Osteocyte (in vitro differentiated cells): Measurements from ENCODE around the gene CYP11A1. TPM values are rescaled to one million over a fixed set of nuclear protein-coding genes. Genes with fewer than 3 reads are reported as not detected.

Experiments
- DNase-seq: peaks from one replicate; pipeline ENCODE4 v3.0.0; 2021; ENCODE audit warnings: mixed read lengths; ENCODE audit not compliant: unreplicated experiment; ENCODE audit errors: extremely low spot score
- H3K27ac Mint-ChIP-seq: one replicate; pipeline ENCODE4 v1.8.0; 2021; ENCODE audit warnings: mild to moderate bottlenecking, mixed read lengths; ENCODE audit not compliant: unreplicated experiment
- H3K27me3 Mint-ChIP-seq: one replicate; pipeline ENCODE4 v1.8.0; 2021; ENCODE audit warnings: mixed read lengths; ENCODE audit not compliant: unreplicated experiment
- H3K36me3 Mint-ChIP-seq: one replicate; pipeline ENCODE4 v1.8.0; 2021; ENCODE audit warnings: mixed read lengths; ENCODE audit not compliant: unreplicated experiment
- H3K4me1 Mint-ChIP-seq: one replicate; pipeline ENCODE4 v1.8.0; 2021; ENCODE audit warnings: mixed read lengths; ENCODE audit not compliant: unreplicated experiment
- H3K4me3 Mint-ChIP-seq: one replicate; pipeline ENCODE4 v1.8.0; 2021; ENCODE audit warnings: mild to moderate bottlenecking, moderate library complexity, mixed read lengths; ENCODE audit not compliant: unreplicated experiment
- H3K9me3 Mint-ChIP-seq: one replicate; pipeline ENCODE4 v1.8.0; 2021; ENCODE audit warnings: mixed read lengths; ENCODE audit not compliant: unreplicated experiment
- CTCF ChIP-seq: fragments of 200-600 bp; sonication (generic); IDR thresholded peaks from 2 replicates; pipeline ENCODE4 v1.5.0; 2021; ENCODE audit warnings: antibody characterized with exemption, mild to moderate bottlenecking, moderate library complexity
- total RNA-seq: library from RNA; stranded (reverse); gene quantifications from 2 replicates; pipeline ENCODE4 v1.2.1, GENCODE V29; 2021

Gene CYP11A1
- total RNA-seq, 1 donor from 2014 or later = not detected

GRCh38 chr15:74400915-74401757 lies 33.7 kb upstream of the CYP11A1 start:
- Mint-ChIP-seq H3K9me3 (no peaks in the 10 kb centered on the region), H3K27me3 (peaks cover 3% of the 10 kb centered on the region), H3K4me3 (no peak overlapping the region), H3K27ac (no peak overlapping the region), H3K36me3 (no peaks in the 10 kb centered on the region), H3K4me1 (peaks cover 6% of the 10 kb centered on the region)
- TF ChIP-seq CTCF = no peak
- no peak for DNase-seq

DNA sequence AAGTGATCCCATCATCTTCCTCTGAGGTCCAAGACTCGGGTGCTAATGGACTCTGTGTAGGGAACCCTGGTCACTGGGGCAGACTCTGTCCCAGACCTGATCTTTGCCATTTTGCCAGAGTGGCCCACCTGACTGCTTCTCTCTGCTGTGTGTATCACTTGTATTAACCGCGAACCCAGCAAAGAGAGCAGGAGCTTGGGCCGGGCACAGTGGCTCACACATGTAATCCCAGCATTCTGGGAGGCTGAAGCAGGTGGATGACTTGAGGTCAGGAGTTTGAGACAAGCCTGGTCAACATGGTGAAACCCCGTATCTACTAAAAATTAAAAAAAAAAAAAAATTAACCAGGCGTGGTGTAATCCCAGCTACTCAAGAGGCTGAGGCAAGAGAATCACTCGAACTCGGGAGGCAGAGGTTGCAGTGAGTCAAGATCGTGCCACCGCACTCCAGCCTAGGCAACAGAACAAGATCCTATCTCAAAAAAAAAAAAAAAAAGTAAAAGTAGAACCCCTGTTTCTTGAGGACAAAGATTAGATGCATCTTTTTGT lies 32.9 kb upstream of the CYP11A1 start:
- Mint-ChIP-seq H3K4me1 (peaks cover 7% of the 10 kb centered on the region), H3K9me3 (no peaks in the 10 kb centered on the region), H3K27ac (no peak overlapping the region), H3K4me3 (no peak overlapping the region), H3K27me3 (peaks cover 3% of the 10 kb centered on the region), H3K36me3 (no peaks in the 10 kb centered on the region)
- DNase-seq = no peak
- TF ChIP-seq CTCF = no peak

DNA sequence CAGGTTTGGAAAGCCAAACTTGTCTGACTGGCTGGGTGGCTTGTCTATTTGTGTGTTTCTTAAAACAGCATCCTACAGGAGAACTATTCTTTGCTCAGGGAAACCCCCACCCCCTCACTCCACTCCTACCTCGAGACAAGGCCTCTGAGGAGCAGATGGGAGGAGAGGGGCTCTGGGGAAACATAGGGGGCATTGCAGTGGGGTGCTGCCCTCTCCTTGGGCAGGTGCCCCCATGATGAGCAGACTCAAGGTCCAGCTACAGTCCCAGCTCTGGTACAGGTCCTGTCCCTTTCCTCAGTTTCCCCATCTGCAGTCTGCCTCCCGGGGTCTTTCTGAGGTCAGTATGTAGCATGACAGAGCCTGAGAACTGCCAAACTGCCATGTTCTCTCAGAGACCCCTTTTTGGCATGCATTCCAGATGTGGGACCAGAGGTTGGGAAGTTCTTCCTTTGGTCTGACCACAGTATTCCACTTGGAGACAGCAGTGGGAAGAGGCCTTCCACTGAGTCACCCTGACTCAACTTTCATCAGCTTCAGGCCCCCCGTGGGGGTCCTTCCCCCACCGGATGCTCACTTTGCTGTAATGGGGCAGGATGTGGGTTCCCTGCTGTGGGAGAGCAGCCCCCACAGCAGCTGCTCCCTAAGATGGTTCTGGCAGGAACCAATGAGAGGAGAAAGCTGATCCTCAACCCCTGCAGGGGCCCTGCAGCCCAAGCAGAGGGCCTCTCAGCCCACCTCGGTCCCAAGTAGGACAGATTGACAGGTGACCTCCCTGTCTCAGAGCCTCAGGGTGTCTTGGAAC lies 32.3 kb upstream of the CYP11A1 start:
- H3K27ac Mint-ChIP-seq = no peak overlapping the region
- H3K4me1 Mint-ChIP-seq = peaks cover 7% of the 10 kb centered on the region
- H3K27me3 Mint-ChIP-seq = peaks cover 3% of the 10 kb centered on the region
- no peak for DNase-seq
- no peak for TF ChIP-seq CTCF
- no peak overlapping the region for H3K4me3 Mint-ChIP-seq
- H3K9me3 Mint-ChIP-seq = no peaks in the 10 kb centered on the region
- H3K36me3 Mint-ChIP-seq = no peaks in the 10 kb centered on the region

DNA sequence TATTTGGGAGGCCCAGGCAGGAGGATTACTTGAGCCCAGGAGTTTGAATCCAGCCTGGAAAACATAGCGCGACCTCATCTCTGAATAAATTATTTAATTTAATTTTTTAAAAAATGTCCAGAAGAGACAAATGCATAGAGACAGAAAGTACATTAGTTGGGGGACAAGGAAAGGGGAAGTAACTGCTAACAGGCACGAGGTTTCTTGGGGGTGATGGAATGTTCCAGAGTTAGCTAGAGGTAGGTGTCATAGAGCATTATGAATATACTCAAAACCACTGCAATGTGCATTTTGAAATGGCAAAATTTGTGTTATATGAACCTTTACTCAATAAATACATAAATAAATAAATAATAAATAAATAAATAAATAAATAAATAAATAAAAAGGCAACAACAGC lies 31.7 kb upstream of the CYP11A1 start:
- Mint-ChIP-seq H3K27ac (no peak overlapping the region), H3K9me3 (no peaks in the 10 kb centered on the region), H3K36me3 (no peaks in the 10 kb centered on the region), H3K4me1 (peaks cover 7% of the 10 kb centered on the region), H3K27me3 (peaks cover 3% of the 10 kb centered on the region), H3K4me3 (no peak overlapping the region)
- DNase-seq = no peak
- TF ChIP-seq CTCF = no peak

GRCh38 chr15:74398183-74398582 lies 30.7 kb upstream of the CYP11A1 start:
- DNase-seq = no peak
- Mint-ChIP-seq H3K36me3 (no peaks in the 10 kb centered on the region), H3K4me1 (peaks cover 7% of the 10 kb centered on the region), H3K27me3 (peaks cover 3% of the 10 kb centered on the region), H3K27ac (no peak overlapping the region), H3K9me3 (no peaks in the 10 kb centered on the region), H3K4me3 (no peak overlapping the region)
- no peak for TF ChIP-seq CTCF
